HEK293 (cell line): ENCODE results near the gene TAS2R10.

Source experiments
- CTCF ChIP-seq: fragments of 450-650 bp; formaldehyde crosslinking; IDR thresholded peaks from 2 replicates; pipeline ENCODE4 v1.5.1; 2016; ENCODE audit warnings: missing biosample characterization, missing genetic modification characterization
- KLF16 ChIP-seq: fragments of 450-650 bp; formaldehyde crosslinking; IDR thresholded peaks from 2 replicates; pipeline ENCODE4 v1.5.1; 2017; ENCODE audit warnings: missing biosample characterization, missing genetic modification characterization
- PRDM6 ChIP-seq: fragments of 450-650 bp; formaldehyde crosslinking; IDR thresholded peaks from 2 replicates; pipeline ENCODE4 v1.5.1; 2017; ENCODE audit warnings: missing biosample characterization, missing genetic modification characterization
- ZNF239 ChIP-seq: fragments of 450-650 bp; formaldehyde crosslinking; IDR thresholded peaks from 2 replicates; pipeline ENCODE4 v1.5.1; 2016; ENCODE audit warnings: missing biosample characterization, missing genetic modification characterization
- ZNF48 ChIP-seq: fragments of 450-650 bp; formaldehyde crosslinking; IDR thresholded peaks from 2 replicates; pipeline ENCODE4 v1.5.1; 2016; ENCODE audit warnings: missing biosample characterization, missing genetic modification characterization
- TF ChIP-seq, protein P1 (sequence below): fragments of 450-650 bp; IDR thresholded peaks from 2 replicates; pipeline ENCODE4 v1.5.1; 2018; ENCODE audit warnings: missing biosample characterization, mild to moderate bottlenecking, missing genetic modification characterization

- TF ChIP-seq CTCF (tag by site-specific recombination) (no peak), PRDM6 (tag by site-specific recombination) (no peak), ZNF239 (tag by site-specific recombination) (no peak), ZNF48 (tag by site-specific recombination) (no peak), KLF16 (tag by site-specific recombination) (no peak)
- TF ChIP-seq, protein P1, sequence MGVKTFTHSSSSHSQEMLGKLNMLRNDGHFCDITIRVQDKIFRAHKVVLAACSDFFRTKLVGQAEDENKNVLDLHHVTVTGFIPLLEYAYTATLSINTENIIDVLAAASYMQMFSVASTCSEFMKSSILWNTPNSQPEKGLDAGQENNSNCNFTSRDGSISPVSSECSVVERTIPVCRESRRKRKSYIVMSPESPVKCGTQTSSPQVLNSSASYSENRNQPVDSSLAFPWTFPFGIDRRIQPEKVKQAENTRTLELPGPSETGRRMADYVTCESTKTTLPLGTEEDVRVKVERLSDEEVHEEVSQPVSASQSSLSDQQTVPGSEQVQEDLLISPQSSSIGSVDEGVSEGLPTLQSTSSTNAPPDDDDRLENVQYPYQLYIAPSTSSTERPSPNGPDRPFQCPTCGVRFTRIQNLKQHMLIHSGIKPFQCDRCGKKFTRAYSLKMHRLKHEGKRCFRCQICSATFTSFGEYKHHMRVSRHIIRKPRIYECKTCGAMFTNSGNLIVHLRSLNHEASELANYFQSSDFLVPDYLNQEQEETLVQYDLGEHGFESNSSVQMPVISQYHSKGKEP, result no peak
Observed at GRCh38 chr12:10807186-10807585, 19.0 kb downstream of the TAS2R10 start, which contains the start of gene TAS2R8.
